ENCODE results near the gene OOEP.
"Not testable (repeated sequence)": the region's sequence is repeated elsewhere in the genome, so short reads cannot be mapped to it uniquely, and the experiment has no call there.

OOEP gene
- total RNA-seq: 0 to 0.19 (median 0.17) reads per million in 3 donors

DNA sequence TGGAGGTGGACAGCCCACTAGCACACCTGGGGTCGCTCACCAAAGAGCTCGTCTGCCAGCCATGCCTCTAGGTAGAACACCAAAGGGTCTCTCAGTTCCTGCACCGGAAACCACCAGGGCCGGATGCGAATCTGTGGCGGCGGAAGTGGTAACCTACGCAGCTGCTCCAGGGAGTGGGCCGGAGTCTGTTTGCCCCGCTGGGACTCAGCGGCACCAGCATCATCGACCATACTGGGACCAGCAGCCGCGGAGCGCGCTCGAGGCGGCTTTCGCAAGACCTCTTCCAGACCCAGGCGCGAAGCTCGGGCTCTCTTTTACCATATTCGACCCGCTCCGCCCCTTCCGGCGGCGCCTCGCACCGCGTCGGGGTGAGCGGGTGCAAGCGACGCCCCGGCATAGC is at the start of gene OOEP:
Gene OOEP, minus strand, starts transcription at position 335 of the 400 bp plus-strand sequence. Its CDS starts 105 bp downstream, at position 230.
- Histone ChIP-seq H3K27ac (ENCODE audit: insufficient read depth, low read length, poor library complexity, severe bottlenecking) (no peak within 1 kb of the TSS), H3K36me3 (ENCODE audit: control insufficient read depth, insufficient read depth, low read length) (no peaks in the 10 kb centered on the region), H3K4me1 (ENCODE audit: control insufficient read depth, insufficient read depth, low read length, poor library complexity, severe bottlenecking) (no peaks in the 10 kb centered on the region), H3K4me3 (ENCODE audit: insufficient read depth, low read depth, low read length, poor library complexity, severe bottlenecking) (no peak within 1 kb of the TSS), H3K9me3 (ENCODE audit: control insufficient read depth, low read length) (no peaks in the 10 kb centered on the region), H3K27me3 (replicated peaks; ENCODE audit: control insufficient read depth, insufficient read depth, low read length, poor library complexity, severe bottlenecking) (no peaks in the 10 kb centered on the region)
- DNase-seq: no peak

GRCh38 chr6:73418081-73418741 is 48.5 kb upstream of the OOEP start:
- Histone ChIP-seq H3K27me3 (replicated peaks; ENCODE audit: control insufficient read depth, insufficient read depth, low read length, poor library complexity, severe bottlenecking) (no peaks in the 10 kb centered on the region), H3K36me3 (ENCODE audit: control insufficient read depth, insufficient read depth, low read length) (no peaks in the 10 kb centered on the region), H3K4me1 (ENCODE audit: control insufficient read depth, insufficient read depth, low read length, poor library complexity, severe bottlenecking) (peaks cover 8% of the 10 kb centered on the region), H3K4me3 (ENCODE audit: insufficient read depth, low read depth, low read length, poor library complexity, severe bottlenecking) (no peak overlapping the region), H3K27ac (ENCODE audit: insufficient read depth, low read length, poor library complexity, severe bottlenecking) (no peak overlapping the region), H3K9me3 (ENCODE audit: control insufficient read depth, low read length) (no peaks in the 10 kb centered on the region)
- no peak for DNase-seq

DNA sequence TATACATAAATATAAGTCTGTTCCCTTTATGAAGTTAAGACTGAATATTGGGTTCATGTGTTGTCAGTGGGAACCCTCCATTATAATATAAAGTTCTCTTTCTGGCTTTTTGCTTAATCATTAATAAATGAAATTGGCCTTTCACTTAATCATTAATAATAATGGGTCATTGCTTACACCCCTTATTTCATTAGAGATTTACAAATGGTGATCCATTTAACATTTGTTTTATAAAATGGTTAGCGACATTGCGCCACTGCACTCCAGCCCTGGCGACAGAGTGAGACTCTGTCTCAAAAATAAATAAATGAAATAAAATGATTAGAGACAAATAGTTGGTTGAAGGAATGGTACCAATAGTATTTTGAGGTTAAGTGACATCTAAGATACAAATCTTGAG is 43.4 kb upstream of the OOEP start:
- H3K4me3 ChIP-seq (ENCODE audit: insufficient read depth, low read depth, low read length, poor library complexity, severe bottlenecking): no peak overlapping the region
- H3K4me1 ChIP-seq (ENCODE audit: control insufficient read depth, insufficient read depth, low read length, poor library complexity, severe bottlenecking): no peaks in the 10 kb centered on the region
- no peak for DNase-seq
- no peaks in the 10 kb centered on the region for H3K9me3 ChIP-seq (ENCODE audit: control insufficient read depth, low read length)
- H3K36me3 ChIP-seq (ENCODE audit: control insufficient read depth, insufficient read depth, low read length): no peaks in the 10 kb centered on the region
- no peak overlapping the region for H3K27ac ChIP-seq (ENCODE audit: insufficient read depth, low read length, poor library complexity, severe bottlenecking)
- no peaks in the 10 kb centered on the region for H3K27me3 ChIP-seq (replicated peaks; ENCODE audit: control insufficient read depth, insufficient read depth, low read length, poor library complexity, severe bottlenecking)

GRCh38 chr6:73409395-73409794 is 39.7 kb upstream of the OOEP start:
- H3K9me3 ChIP-seq (ENCODE audit: control insufficient read depth, low read length): no peaks in the 10 kb centered on the region

GRCh38 chr6:73400656-73401055 is 31.0 kb upstream of the OOEP start:
- H3K27ac ChIP-seq (ENCODE audit: insufficient read depth, low read length, poor library complexity, severe bottlenecking): no peak overlapping the region
- no peak overlapping the region for H3K4me3 ChIP-seq (ENCODE audit: insufficient read depth, low read depth, low read length, poor library complexity, severe bottlenecking)
- no peak for DNase-seq
- H3K9me3 ChIP-seq (ENCODE audit: control insufficient read depth, low read length): no peaks in the 10 kb centered on the region
- H3K36me3 ChIP-seq (ENCODE audit: control insufficient read depth, insufficient read depth, low read length): no peaks in the 10 kb centered on the region
- no peaks in the 10 kb centered on the region for H3K27me3 ChIP-seq (replicated peaks; ENCODE audit: control insufficient read depth, insufficient read depth, low read length, poor library complexity, severe bottlenecking)
- H3K4me1 ChIP-seq (ENCODE audit: control insufficient read depth, insufficient read depth, low read length, poor library complexity, severe bottlenecking): no peaks in the 10 kb centered on the region

More at GRCh38 chr6:73409395-73409794, 39.7 kb upstream of the OOEP start:
- DNase-seq: no peak
- Histone ChIP-seq H3K4me1 (ENCODE audit: control insufficient read depth, insufficient read depth, low read length, poor library complexity, severe bottlenecking) (no peaks in the 10 kb centered on the region), H3K27ac (ENCODE audit: insufficient read depth, low read length, poor library complexity, severe bottlenecking) (no peak overlapping the region), H3K36me3 (ENCODE audit: control insufficient read depth, insufficient read depth, low read length) (no peaks in the 10 kb centered on the region), H3K27me3 (replicated peaks; ENCODE audit: control insufficient read depth, insufficient read depth, low read length, poor library complexity, severe bottlenecking) (no peaks in the 10 kb centered on the region), H3K4me3 (ENCODE audit: insufficient read depth, low read depth, low read length, poor library complexity, severe bottlenecking) (no peak overlapping the region)

DNA sequence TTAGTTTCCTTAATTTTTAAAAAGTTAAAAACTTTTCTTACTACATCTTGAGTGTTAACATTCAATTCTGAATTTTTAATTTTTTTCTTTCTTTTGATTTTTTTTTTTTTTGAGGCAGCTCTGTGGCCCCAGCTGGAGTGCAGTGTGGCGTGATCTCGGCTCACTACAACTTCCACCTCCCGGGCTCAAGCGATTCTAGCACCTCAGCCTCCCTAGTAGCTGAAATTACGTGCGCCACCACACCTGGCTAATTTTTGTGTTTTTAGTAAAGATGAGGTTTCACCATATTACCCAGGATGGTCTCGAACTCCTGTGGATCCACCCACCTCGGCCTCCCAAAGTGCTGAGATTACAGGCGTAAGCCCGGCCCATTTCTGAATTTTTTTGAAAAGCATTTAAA is 26.2 kb upstream of the OOEP start:
- H3K36me3 ChIP-seq (ENCODE audit: control insufficient read depth, insufficient read depth, low read length): no peaks in the 10 kb centered on the region
- H3K9me3 ChIP-seq (ENCODE audit: control insufficient read depth, low read length): no peaks in the 10 kb centered on the region
- no peaks in the 10 kb centered on the region for H3K27me3 ChIP-seq (replicated peaks; ENCODE audit: control insufficient read depth, insufficient read depth, low read length, poor library complexity, severe bottlenecking)
- peaks cover 8% of the 10 kb centered on the region for H3K4me1 ChIP-seq (ENCODE audit: control insufficient read depth, insufficient read depth, low read length, poor library complexity, severe bottlenecking)
- no peak overlapping the region for H3K4me3 ChIP-seq (ENCODE audit: insufficient read depth, low read depth, low read length, poor library complexity, severe bottlenecking)
- DNase-seq: no peak
- no peak overlapping the region for H3K27ac ChIP-seq (ENCODE audit: insufficient read depth, low read length, poor library complexity, severe bottlenecking)

GRCh38 chr6:73394577-73395354 is 25.1 kb upstream of the OOEP start, which contains the start of gene DDX43:
Gene DDX43, plus strand, starts transcription at chr6:73394828. Its CDS starts 78 bp downstream, at chr6:73394906.
- H3K36me3 ChIP-seq (ENCODE audit: control insufficient read depth, insufficient read depth, low read length): no peaks in the 10 kb centered on the region
- peak within 1 kb of the TSS; percentile 57 for H3K27ac ChIP-seq (ENCODE audit: insufficient read depth, low read length, poor library complexity, severe bottlenecking)
- H3K9me3 ChIP-seq (ENCODE audit: control insufficient read depth, low read length): no peaks in the 10 kb centered on the region
- H3K4me3 ChIP-seq (ENCODE audit: insufficient read depth, low read depth, low read length, poor library complexity, severe bottlenecking): no peak within 1 kb of the TSS
- H3K27me3 ChIP-seq (replicated peaks; ENCODE audit: control insufficient read depth, insufficient read depth, low read length, poor library complexity, severe bottlenecking): no peaks in the 10 kb centered on the region
- H3K4me1 ChIP-seq (ENCODE audit: control insufficient read depth, insufficient read depth, low read length, poor library complexity, severe bottlenecking): peaks cover 8% of the 10 kb centered on the region
- DNase-seq: peak in 2 of 3 donors; percentile 48 to 51

DNA sequence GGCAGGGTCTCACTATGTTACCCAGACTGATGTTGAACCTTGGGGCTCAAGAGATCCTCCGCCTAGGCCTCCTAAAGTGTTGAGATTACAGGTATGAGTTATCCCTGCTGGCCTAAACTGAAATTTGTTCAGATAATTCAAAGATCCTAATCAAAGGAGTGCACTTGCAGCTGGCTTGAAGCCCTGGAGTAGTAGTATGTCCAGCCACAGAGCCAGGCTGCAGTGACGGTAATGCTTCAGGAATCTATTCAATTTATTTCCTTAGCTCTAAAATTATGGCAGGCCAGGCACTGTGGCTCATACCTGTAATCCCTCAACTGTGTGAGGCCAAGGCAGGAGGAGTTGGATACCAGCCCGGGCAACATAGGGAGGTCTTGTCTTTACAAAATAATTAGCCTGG is 23.6 kb upstream of the OOEP start:
- DNase-seq: no peak
- no peak overlapping the region for H3K27ac ChIP-seq (ENCODE audit: insufficient read depth, low read length, poor library complexity, severe bottlenecking)
- peaks cover 13% of the 10 kb centered on the region for H3K4me1 ChIP-seq (ENCODE audit: control insufficient read depth, insufficient read depth, low read length, poor library complexity, severe bottlenecking)
- H3K36me3 ChIP-seq (ENCODE audit: control insufficient read depth, insufficient read depth, low read length): no peaks in the 10 kb centered on the region
- no peaks in the 10 kb centered on the region for H3K27me3 ChIP-seq (replicated peaks; ENCODE audit: control insufficient read depth, insufficient read depth, low read length, poor library complexity, severe bottlenecking)
- H3K9me3 ChIP-seq (ENCODE audit: control insufficient read depth, low read length): no peaks in the 10 kb centered on the region
- no peak overlapping the region for H3K4me3 ChIP-seq (ENCODE audit: insufficient read depth, low read depth, low read length, poor library complexity, severe bottlenecking)

- not testable (repeated sequence) for H3K27me3 ChIP-seq (replicated peaks; ENCODE audit: control insufficient read depth, insufficient read depth, low read length, poor library complexity, severe bottlenecking); H3K4me3 ChIP-seq (ENCODE audit: insufficient read depth, low read depth, low read length, poor library complexity, severe bottlenecking); DNase-seq; H3K36me3 ChIP-seq (ENCODE audit: control insufficient read depth, insufficient read depth, low read length); H3K9me3 ChIP-seq (ENCODE audit: control insufficient read depth, low read length); H3K27ac ChIP-seq (ENCODE audit: insufficient read depth, low read length, poor library complexity, severe bottlenecking)
- H3K4me1 ChIP-seq (ENCODE audit: control insufficient read depth, insufficient read depth, low read length, poor library complexity, severe bottlenecking): peaks cover 13% of the 10 kb centered on the region
Observed at GRCh38 chr6:73392188-73392587, 22.5 kb upstream of the OOEP start.

GRCh38 chr6:73391675-73392074 is 22.0 kb upstream of the OOEP start:
- H3K27ac ChIP-seq (ENCODE audit: insufficient read depth, low read length, poor library complexity, severe bottlenecking): no peak overlapping the region
- peaks cover 13% of the 10 kb centered on the region for H3K4me1 ChIP-seq (ENCODE audit: control insufficient read depth, insufficient read depth, low read length, poor library complexity, severe bottlenecking)
- H3K4me3 ChIP-seq (ENCODE audit: insufficient read depth, low read depth, low read length, poor library complexity, severe bottlenecking): no peak overlapping the region
- H3K9me3 ChIP-seq (ENCODE audit: control insufficient read depth, low read length): no peaks in the 10 kb centered on the region
- no peaks in the 10 kb centered on the region for H3K27me3 ChIP-seq (replicated peaks; ENCODE audit: control insufficient read depth, insufficient read depth, low read length, poor library complexity, severe bottlenecking)
- DNase-seq: no peak
- no peaks in the 10 kb centered on the region for H3K36me3 ChIP-seq (ENCODE audit: control insufficient read depth, insufficient read depth, low read length)
